Osteocyte (in vitro differentiated cells): ENCODE results near the gene HPX. TPM values are rescaled to one million over a fixed set of nuclear protein-coding genes. Genes with fewer than 3 reads are reported as not detected.

Experiments
- DNase-seq: peaks from one replicate; pipeline ENCODE4 v3.0.0; 2021; ENCODE audit warnings: mixed read lengths; ENCODE audit not compliant: unreplicated experiment; ENCODE audit errors: extremely low spot score
- H3K27ac Mint-ChIP-seq: one replicate; pipeline ENCODE4 v1.8.0; 2021; ENCODE audit warnings: mild to moderate bottlenecking, mixed read lengths; ENCODE audit not compliant: unreplicated experiment
- H3K27me3 Mint-ChIP-seq: one replicate; pipeline ENCODE4 v1.8.0; 2021; ENCODE audit warnings: mixed read lengths; ENCODE audit not compliant: unreplicated experiment
- H3K36me3 Mint-ChIP-seq: one replicate; pipeline ENCODE4 v1.8.0; 2021; ENCODE audit warnings: mixed read lengths; ENCODE audit not compliant: unreplicated experiment
- H3K4me1 Mint-ChIP-seq: one replicate; pipeline ENCODE4 v1.8.0; 2021; ENCODE audit warnings: mixed read lengths; ENCODE audit not compliant: unreplicated experiment
- H3K4me3 Mint-ChIP-seq: one replicate; pipeline ENCODE4 v1.8.0; 2021; ENCODE audit warnings: mild to moderate bottlenecking, moderate library complexity, mixed read lengths; ENCODE audit not compliant: unreplicated experiment
- H3K9me3 Mint-ChIP-seq: one replicate; pipeline ENCODE4 v1.8.0; 2021; ENCODE audit warnings: mixed read lengths; ENCODE audit not compliant: unreplicated experiment
- CTCF ChIP-seq: fragments of 200-600 bp; sonication (generic); IDR thresholded peaks from 2 replicates; pipeline ENCODE4 v1.5.0; 2021; ENCODE audit warnings: antibody characterized with exemption, mild to moderate bottlenecking, moderate library complexity
- total RNA-seq: library from RNA; stranded (reverse); gene quantifications from 2 replicates; pipeline ENCODE4 v1.2.1, GENCODE V29; 2021

HPX gene
- total RNA-seq, 1 donor from 2014 or later = 1.9 TPM

GRCh38 chr11:6481012-6481923 is 40.5 kb upstream of the HPX start, which contains the start of the genes ARFIP2 and TIMM10B:
Gene ARFIP2, minus strand, starts transcription at chr11:6481331. Its CDS starts 910 bp downstream, at chr11:6480421.
Gene TIMM10B, plus strand, starts transcription at chr11:6481501. Its CDS starts 16 bp downstream, at chr11:6481517.
- H3K27ac Mint-ChIP-seq = peak within 1 kb of the TSS; percentile 98
- TF ChIP-seq CTCF = no peak
- H3K27me3 Mint-ChIP-seq = no peaks in the 10 kb centered on the region
- peak within 1 kb of the TSS; percentile 95 for H3K4me3 Mint-ChIP-seq
- peaks cover 31% of the 10 kb centered on the region for H3K4me1 Mint-ChIP-seq
- peaks cover 32% of the 10 kb centered on the region for H3K36me3 Mint-ChIP-seq
- no peaks in the 10 kb centered on the region for H3K9me3 Mint-ChIP-seq
- DNase-seq = peak; percentile 99

DNA sequence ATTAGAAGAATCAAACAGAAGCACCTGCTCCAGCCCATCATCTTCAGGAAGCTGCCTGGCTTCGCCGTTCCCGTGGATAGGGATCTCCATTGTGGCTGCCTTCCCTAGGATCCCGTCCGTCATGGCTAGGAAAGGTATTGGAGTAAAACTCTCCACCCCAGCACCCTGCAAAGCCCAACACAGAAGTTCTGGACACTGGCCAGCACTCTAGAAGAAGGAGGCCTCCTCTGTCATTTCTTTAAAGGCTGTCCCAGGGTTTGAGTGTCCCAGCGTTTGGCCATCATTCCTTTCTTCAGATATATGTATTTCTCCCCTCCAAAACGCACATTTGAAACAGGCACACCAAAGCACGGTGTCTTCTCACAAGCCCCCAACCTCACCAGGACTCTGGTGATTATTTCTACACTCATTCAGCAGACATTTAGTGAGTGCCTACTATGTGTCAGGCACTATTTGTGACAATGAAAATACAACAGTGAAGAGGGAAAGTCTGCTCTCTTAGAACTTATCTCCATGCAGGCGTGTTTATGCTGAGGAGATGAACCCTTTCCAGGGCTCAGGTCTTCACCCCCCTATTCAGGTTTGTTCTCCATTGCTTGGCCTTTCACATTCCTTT is 39.6 kb upstream of the HPX start:
- Mint-ChIP-seq H3K27me3 (no peaks in the 10 kb centered on the region), H3K36me3 (peaks cover 32% of the 10 kb centered on the region)

GRCh38 chr11:6476571-6476970 is 35.8 kb upstream of the HPX start:
- H3K27me3 Mint-ChIP-seq = no peaks in the 10 kb centered on the region
- no peaks in the 10 kb centered on the region for H3K9me3 Mint-ChIP-seq
- DNase-seq = no peak
- H3K27ac Mint-ChIP-seq = no peak overlapping the region
- H3K36me3 Mint-ChIP-seq = peaks cover 18% of the 10 kb centered on the region
- peaks cover 45% of the 10 kb centered on the region for H3K4me1 Mint-ChIP-seq
- TF ChIP-seq CTCF = no peak
- H3K4me3 Mint-ChIP-seq = no peak overlapping the region

More for the DNA sequence above, 39.6 kb upstream of the HPX start:
- Mint-ChIP-seq H3K4me1 (peaks cover 33% of the 10 kb centered on the region), H3K9me3 (no peaks in the 10 kb centered on the region), H3K4me3 (peak overlapping the region; percentile 95), H3K27ac (peak overlapping the region; percentile 98)
- TF ChIP-seq CTCF = no peak
- DNase-seq = no peak

DNA sequence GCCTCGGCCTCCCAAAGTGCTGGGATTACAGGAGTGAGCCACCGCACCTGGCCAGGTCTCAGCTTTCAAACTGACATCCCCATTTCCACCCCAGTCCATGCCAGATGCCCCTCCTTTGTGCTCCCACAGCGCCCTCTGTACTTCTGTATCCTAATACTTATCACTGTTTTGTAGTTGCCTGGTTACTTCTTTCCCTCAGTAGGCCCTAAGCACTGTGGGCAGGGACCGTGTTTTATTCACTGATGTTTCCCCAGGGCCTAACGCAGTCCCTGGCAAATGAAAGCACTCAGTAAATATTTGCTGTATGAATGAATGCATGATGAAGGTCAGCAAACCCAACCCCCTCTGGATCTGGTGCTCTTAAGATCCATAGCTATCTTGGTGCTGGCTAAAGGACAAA is 35.1 kb upstream of the HPX start:
- peaks cover 44% of the 10 kb centered on the region for H3K4me1 Mint-ChIP-seq
- H3K27ac Mint-ChIP-seq = peak overlapping the region; percentile 93
- no peak for TF ChIP-seq CTCF
- DNase-seq = no peak
- no peak overlapping the region for H3K4me3 Mint-ChIP-seq
- no peaks in the 10 kb centered on the region for H3K27me3 Mint-ChIP-seq
- H3K36me3 Mint-ChIP-seq = peaks cover 17% of the 10 kb centered on the region
- no peaks in the 10 kb centered on the region for H3K9me3 Mint-ChIP-seq
